HG03103 (cell line): ENCODE results near the gene BMP8A.
"Not testable (repeated sequence)": the region's sequence is repeated elsewhere in the genome, so short reads cannot be mapped to it uniquely, and the experiment has no call there.

ENCODE experiments used
- ATAC-seq: cut with Tn5 transposase; IDR thresholded peaks from one replicate; pipeline ENCODE4 v1.9.1; 2021; ENCODE audit warnings: low read depth; ENCODE audit not compliant: unreplicated experiment

The BMP8A gene

GRCh38 chr1:39481289-39481688 lies 10.1 kb upstream of the BMP8A start:
- no peak for ATAC-seq

- ATAC-seq, result no peak
These were observed 8.2 kb upstream of the BMP8A start for GRCh38 chr1:39483276-39483675.

DNA sequence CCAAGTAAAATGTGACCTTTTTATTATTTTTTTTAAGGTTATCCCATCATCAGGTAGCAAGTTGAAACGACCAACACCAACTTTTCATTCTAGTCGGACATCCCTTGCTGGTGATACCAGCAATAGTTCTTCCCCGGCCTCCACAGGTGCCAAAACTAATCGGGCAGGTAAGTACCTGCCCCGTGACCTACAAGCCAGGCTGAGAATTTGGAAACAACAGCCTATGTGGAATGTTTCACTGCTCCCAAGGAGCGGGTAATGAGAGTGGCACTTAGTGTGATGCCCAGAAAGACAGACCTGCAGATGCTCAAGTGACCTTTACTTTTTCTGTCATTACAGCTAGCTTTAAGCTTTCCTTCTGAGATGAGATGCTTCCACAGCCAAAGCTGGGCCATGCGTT lies 6.9 kb upstream of the BMP8A start:
- no peak for ATAC-seq

DNA sequence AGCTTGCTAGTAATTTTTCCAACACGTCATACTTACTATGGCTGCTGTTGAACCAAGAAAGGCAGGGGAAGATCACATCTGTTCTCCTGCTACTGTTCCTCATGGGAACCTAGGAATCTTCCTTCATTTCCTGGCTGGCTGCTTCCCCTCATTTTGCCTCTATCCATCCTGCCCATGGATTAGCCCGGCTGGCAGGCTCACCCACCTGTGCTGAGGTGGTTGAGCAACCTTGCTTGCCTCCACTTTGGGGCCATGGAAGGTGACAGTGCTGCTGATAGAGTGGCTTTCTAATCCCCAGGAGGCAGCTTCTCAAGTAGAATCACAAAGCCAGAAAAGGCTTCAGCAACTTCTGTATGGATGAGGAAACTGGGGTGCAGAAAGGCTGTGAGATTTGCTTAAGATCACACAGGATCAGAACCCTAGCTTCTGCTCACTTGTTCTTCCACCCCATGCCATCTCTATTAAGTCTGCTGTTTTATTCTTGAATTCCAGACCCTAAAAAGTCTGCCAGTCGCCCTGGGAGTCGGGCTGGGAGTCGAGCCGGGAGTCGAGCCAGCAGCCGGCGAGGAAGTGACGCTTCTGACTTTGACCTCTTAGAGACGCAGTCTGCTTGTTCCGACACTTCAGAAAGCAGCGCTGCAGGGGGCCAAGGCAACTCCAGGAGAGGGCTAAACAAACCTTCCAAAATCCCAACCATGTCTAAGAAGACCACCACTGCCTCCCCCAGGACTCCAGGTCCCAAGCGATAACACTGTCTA lies 6.2 kb upstream of the BMP8A start:
- ATAC-seq, result no peak

- no peak for ATAC-seq
These were observed 3.4 kb upstream of the BMP8A start for GRCh38 chr1:39488012-39488545.

GRCh38 chr1:39488793-39489566 lies 2.5 kb upstream of the BMP8A start:
- no peak for ATAC-seq

GRCh38 chr1:39489567-39490239 lies 1.7 kb upstream of the BMP8A start:
- ATAC-seq, result no peak

GRCh38 chr1:39490596-39491145 lies 765 bp upstream of the BMP8A start:
- no peak for ATAC-seq

- not testable (repeated sequence) for ATAC-seq
These were observed 944 bp downstream of the BMP8A start for GRCh38 chr1:39492118-39493042.

GRCh38 chr1:39493043-39493810 lies 1.8 kb downstream of the BMP8A start:
- not testable (repeated sequence) for ATAC-seq

- ATAC-seq, result no peak
These were observed 3.4 kb downstream of the BMP8A start for GRCh38 chr1:39494671-39495410.

- ATAC-seq, result not testable (repeated sequence)
These were observed 5.1 kb downstream of the BMP8A start for GRCh38 chr1:39496520-39496919.

GRCh38 chr1:39497585-39497984 lies 6.1 kb downstream of the BMP8A start:
- ATAC-seq, result no peak

DNA sequence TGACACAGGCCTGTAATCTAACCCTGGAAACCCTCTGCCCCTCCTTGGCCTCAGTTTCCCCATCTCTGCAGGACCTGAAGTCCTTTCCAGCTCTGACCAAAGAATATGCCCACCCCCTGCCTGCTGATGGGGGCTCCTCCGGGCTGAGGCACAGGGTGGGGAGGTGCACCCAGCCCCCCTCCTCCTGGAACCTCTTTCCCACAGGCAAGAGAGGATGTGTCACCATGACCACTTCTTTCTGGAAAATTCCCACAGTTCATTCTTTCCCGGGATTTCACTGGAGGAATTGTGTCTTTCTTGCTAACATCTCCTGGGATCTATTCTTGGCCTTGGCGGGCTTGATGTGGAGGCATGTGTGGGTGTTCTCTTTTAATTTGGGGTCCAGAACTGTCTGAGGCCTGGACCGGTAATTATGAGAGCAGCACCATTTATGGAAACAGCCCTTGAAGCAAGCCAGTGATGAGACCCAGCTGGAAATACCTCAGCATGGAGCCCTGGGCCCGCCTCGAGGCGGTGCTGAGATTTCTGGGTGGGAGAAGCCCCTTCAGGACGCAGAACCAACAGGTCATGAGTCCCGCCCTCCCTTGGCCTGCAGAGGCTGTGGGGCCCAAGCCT lies 6.8 kb downstream of the BMP8A start:
- ATAC-seq, result not testable (repeated sequence)

DNA sequence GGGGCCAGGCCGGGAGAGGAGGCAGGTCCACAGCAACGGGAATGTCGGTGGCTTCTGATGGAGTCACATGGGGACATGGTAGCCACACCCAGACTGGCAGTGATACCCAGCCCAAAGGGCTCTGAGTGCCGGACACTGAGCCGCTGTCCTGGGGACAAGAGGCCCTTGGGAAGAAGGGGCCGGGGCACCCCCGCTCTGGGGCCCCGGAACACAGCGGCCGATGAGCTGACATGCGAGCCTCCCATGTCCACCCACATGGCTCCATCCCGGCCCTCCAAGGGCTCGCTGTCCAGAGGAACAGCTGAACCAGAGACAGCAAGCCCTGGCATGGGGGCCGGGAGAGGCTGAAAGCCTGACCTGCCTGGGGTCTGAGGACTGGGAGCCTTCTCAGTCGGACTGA lies 7.4 kb downstream of the BMP8A start:
- ATAC-seq, result not testable (repeated sequence)

- no peak for ATAC-seq
These were observed 8.2 kb downstream of the BMP8A start for GRCh38 chr1:39499668-39500067.

- no peak for ATAC-seq
These were observed 9.5 kb downstream of the BMP8A start for GRCh38 chr1:39500862-39501389.

DNA sequence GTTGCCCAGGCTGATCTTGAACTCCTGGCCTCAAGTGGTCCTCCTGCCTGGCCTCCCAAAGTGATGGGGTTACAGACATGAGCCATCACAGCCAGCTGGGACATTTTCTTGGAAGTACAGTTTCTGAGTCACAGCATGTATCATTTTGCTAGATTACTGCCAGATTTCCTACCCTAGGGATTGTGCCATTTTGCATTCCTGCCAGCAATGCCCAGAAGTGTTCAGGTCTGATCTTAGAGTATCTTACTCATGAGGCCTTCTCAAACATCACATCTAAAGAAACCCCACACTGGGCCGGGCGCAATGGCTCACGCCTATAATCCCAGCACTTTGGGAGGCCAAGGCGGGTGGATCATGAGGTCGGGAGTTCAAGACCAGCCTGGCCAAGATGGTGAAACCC lies 10.2 kb downstream of the BMP8A start:
- no peak for ATAC-seq
